ENCODE measurements around the gene CFP.

Gene CFP

DNA sequence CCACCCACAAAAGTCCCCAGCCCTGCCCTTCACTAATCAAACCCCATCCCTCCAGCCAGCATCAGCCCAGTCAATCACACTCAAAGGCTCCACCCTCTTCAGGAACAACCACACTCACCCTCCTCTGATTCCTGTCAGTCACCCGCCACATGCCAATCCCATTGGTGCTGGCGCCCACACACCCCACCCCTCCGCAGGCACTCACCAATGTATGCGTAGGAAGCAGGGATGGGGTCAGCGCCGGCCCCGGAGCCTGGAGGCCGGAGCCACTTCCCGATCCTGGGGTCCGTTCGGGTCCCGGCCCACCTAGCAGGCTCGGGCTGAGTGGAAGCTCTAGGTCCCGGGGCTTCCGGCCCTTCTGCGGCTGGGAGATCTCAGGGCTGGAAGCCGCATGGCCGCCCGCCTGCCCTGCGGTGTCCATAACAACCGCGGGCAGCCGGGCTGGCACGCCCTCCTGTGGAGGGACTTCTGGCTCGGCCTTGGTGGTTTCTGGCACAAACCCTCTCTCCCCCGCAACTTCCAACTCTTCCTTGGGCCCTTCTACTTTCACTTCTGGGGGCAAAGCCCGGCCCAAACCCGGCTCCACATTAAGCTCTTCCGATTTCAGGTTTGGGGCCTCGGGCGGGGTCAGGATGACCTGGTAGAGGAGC lies 7.9 kb upstream of the CFP start:
- H3K4me3 ChIP-seq (ENCODE audit: low read length): peak overlapping the region; percentile 23
- DNase-seq (ENCODE audit: low read depth): peak; percentile 73
- TF ChIP-seq, protein P1, sequence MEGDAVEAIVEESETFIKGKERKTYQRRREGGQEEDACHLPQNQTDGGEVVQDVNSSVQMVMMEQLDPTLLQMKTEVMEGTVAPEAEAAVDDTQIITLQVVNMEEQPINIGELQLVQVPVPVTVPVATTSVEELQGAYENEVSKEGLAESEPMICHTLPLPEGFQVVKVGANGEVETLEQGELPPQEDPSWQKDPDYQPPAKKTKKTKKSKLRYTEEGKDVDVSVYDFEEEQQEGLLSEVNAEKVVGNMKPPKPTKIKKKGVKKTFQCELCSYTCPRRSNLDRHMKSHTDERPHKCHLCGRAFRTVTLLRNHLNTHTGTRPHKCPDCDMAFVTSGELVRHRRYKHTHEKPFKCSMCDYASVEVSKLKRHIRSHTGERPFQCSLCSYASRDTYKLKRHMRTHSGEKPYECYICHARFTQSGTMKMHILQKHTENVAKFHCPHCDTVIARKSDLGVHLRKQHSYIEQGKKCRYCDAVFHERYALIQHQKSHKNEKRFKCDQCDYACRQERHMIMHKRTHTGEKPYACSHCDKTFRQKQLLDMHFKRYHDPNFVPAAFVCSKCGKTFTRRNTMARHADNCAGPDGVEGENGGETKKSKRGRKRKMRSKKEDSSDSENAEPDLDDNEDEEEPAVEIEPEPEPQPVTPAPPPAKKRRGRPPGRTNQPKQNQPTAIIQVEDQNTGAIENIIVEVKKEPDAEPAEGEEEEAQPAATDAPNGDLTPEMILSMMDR (IDR thresholded peaks at IDR 0.05; ENCODE audit: insufficient read depth, low read depth, low read length, missing control alignments): peak; percentile 6

DNA sequence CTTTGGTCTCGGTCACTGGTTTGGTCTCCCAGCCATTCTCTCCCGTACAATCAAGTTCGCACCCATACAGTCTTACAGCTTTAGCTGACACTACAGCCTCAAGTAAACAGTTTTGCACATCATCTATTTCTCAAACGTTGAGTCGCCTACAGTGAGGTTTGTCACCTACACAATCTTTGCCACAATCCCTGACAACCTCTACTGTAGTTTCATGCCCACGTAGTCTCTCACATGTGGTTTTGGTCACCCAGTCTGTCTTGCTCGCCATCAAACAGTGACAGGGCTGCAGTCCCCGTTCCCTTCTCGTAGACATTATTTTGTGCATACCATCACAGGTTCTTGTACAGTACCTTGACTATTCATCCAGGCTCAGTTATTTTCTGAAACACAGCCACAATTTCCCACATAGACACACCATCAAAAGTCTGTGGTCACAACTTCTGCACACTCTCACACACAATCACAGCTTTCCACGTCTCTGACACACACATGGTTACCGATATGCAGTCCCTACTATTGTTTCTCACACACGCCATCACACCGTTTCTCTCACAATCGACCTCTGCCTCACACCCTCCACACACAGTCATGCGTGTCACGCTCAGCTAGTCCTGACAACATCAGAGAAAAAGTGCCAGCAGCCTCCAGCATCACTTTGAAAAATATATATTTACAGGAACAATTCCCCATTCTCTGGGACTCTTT lies 5.3 kb upstream of the CFP start:
- no peak for DNase-seq (ENCODE audit: low read depth)
- TF ChIP-seq, protein P1 (IDR thresholded peaks at IDR 0.05; ENCODE audit: insufficient read depth, low read depth, low read length, missing control alignments): no peak
- H3K4me3 ChIP-seq (ENCODE audit: low read length): no peak overlapping the region

DNA sequence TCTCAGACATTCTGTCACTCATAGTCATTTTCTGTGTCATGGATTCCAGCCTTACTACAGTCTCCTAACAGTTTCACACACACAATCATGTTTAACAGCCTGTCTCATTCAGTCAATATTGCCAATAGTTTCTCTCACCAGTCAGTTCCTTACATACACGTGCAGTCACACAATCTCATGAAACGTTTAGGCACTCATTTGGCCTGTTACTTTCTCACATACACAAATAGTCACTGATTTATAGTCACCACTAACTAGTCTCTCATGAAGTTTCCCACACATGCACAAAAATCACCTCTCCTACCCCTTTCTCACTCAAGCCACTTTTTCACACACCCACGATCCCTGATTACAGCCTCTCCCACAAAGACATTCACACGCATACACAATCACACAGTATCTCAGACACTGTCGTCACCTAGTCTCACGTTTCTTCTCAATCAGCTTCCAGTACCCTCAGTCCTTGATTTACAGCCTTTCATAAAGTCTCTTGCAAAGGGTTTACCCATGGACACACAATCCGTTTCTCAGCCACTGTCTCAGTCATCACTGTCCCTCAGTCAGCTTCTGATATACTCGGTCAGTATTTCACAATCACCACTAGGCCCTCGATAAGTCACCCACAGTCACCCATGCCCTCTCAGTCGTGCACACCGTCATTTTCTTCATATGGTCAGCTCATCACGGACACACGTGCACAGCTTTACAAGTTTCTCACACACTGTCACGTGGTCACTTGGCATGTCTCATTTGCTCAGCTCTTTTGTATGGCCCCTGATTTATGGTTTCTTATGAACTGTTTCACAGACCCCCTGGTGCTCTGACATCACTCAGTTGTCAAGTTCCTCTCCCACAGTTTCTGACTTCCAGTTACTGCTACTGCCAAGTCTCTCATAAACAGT lies 4.2 kb upstream of the CFP start:
- no peak for DNase-seq (ENCODE audit: low read depth)
- TF ChIP-seq, protein P1 (IDR thresholded peaks at IDR 0.05; ENCODE audit: insufficient read depth, low read depth, low read length, missing control alignments): no peak
- no peak overlapping the region for H3K4me3 ChIP-seq (ENCODE audit: low read length)

DNA sequence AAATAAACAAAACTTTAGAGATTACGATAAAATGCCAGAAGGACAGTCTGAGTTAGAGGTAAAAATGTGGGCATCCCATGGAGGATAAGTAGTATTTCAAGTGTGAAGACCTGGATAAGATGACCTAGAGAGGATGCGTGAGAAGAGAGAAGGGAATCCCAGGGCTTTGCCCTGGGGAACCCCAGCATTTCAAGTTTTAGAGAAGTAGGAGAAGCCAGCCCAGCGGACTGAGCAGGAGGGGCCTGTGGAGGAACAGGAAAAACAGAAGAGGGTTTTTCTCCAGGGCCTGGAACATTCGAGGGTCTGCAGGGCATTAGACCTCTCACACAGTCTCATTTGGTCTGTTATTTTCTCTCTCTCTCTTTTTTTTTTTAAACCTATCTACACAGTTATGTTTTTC lies 2.9 kb upstream of the CFP start:
- TF ChIP-seq, protein P1 (IDR thresholded peaks at IDR 0.05; ENCODE audit: insufficient read depth, low read depth, low read length, missing control alignments): no peak
- no peak for DNase-seq (ENCODE audit: low read depth)
- no peak overlapping the region for H3K4me3 ChIP-seq (ENCODE audit: low read length)

DNA sequence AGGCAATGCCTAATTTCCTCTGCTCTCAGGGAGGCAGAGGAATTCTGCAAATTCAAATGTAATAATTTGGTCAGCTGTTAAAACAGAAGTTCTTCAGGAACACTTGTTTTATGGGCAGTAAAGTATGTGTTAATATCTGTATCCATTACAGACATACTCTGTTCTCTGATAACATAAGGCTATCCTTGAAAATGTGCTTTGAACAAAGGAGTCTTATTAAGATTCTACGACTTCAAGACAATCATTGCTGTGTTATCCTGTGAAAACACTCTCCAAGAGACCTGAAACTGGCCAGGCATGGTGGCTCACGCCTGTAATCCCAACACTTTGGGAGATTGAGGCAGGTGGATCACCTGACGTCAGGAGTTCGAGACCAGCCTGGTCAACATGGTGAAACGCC lies 1.9 kb upstream of the CFP start:
- DNase-seq (ENCODE audit: low read depth): no peak
- H3K4me3 ChIP-seq (ENCODE audit: low read length): no peak overlapping the region
- TF ChIP-seq, protein P1 (IDR thresholded peaks at IDR 0.05; ENCODE audit: insufficient read depth, low read depth, low read length, missing control alignments): no peak

DNA sequence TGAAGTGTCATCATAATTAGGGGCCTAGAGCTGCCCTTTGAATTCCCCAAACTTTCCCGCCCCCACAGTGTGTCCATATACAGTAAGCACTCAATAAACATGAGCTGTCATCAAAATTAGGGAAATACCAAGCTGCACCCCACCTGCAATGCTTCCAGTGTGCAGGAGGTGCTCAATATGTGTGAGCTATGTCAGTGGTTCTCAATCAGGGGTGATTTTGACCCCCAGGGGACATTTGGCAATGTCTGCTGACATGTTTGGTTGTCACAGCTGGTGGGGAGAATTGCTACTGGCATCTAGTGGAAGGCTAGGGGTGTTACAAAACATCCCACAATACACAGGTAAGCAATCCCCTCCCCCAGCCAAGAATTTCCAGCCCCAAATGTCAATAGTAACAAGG lies 748 bp downstream of the CFP start:
- H3K4me3 ChIP-seq (ENCODE audit: low read length): no peak overlapping the region
- TF ChIP-seq, protein P1 (IDR thresholded peaks at IDR 0.05; ENCODE audit: insufficient read depth, low read depth, low read length, missing control alignments): peak; percentile 39
- DNase-seq (ENCODE audit: low read depth): peak; percentile 25

Measured in epithelial cell of esophagus (primary cell).